ENCODE results near the gene QRICH1. TPM values are rescaled to one million over a fixed set of nuclear protein-coding genes. Genes with fewer than 3 reads are reported as not detected.

The QRICH1 gene, protein sequence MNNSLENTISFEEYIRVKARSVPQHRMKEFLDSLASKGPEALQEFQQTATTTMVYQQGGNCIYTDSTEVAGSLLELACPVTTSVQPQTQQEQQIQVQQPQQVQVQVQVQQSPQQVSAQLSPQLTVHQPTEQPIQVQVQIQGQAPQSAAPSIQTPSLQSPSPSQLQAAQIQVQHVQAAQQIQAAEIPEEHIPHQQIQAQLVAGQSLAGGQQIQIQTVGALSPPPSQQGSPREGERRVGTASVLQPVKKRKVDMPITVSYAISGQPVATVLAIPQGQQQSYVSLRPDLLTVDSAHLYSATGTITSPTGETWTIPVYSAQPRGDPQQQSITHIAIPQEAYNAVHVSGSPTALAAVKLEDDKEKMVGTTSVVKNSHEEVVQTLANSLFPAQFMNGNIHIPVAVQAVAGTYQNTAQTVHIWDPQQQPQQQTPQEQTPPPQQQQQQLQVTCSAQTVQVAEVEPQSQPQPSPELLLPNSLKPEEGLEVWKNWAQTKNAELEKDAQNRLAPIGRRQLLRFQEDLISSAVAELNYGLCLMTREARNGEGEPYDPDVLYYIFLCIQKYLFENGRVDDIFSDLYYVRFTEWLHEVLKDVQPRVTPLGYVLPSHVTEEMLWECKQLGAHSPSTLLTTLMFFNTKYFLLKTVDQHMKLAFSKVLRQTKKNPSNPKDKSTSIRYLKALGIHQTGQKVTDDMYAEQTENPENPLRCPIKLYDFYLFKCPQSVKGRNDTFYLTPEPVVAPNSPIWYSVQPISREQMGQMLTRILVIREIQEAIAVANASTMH
- 59.3 and 90.7 TPM in 2 replicates for total RNA-seq (2014; rRNA removed; shearing (Covaris generic))

DNA sequence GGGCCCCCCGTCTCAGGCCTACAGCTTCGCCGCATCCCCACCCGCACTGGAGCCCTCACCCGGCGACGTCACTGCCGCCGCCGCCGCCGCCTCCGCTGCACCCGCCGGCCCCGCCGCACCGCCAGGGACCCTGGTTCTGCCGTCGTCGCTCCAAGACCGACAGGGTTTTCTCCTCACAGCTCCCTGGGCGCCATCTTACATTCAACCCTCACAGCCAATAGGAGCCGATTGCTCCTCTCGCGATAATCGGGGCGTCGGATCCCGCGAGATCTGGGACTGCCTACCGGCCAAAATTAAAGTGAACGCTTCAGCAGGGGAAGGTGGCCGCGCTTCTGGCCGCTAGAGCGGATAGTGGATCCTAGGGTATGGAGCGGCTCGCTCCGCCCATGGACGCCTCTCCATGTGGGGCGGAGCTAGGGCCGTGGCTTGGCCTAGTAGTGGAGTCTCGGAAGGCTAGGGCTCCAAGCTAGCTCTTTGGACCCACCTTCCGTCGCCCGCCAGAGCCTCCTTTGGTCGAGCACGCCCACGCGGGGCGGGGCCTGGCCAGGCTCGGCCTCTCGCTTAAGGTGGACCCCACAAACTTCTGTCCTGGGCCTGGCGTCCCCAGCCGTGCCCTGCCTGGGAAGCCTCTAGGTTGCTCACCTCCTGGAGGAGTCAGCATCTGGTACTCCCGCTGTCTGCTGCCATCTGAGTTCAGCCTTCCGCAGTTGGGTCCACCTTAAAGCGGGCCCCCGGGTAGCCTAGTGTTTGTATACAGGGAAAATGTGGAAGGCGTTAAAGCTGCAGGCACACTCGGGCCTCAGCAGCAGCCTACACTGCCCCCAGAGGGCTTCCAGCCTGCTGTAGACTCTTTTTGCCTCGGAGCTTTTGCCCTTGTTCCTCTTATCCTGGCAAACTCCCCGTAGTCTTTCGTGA is at the start of gene QRICH1:
Gene QRICH1, minus strand, starts transcription at position 219 of the 915 bp plus-strand sequence. CDS start 17,054 bp downstream, outside the sequence.

DNA sequence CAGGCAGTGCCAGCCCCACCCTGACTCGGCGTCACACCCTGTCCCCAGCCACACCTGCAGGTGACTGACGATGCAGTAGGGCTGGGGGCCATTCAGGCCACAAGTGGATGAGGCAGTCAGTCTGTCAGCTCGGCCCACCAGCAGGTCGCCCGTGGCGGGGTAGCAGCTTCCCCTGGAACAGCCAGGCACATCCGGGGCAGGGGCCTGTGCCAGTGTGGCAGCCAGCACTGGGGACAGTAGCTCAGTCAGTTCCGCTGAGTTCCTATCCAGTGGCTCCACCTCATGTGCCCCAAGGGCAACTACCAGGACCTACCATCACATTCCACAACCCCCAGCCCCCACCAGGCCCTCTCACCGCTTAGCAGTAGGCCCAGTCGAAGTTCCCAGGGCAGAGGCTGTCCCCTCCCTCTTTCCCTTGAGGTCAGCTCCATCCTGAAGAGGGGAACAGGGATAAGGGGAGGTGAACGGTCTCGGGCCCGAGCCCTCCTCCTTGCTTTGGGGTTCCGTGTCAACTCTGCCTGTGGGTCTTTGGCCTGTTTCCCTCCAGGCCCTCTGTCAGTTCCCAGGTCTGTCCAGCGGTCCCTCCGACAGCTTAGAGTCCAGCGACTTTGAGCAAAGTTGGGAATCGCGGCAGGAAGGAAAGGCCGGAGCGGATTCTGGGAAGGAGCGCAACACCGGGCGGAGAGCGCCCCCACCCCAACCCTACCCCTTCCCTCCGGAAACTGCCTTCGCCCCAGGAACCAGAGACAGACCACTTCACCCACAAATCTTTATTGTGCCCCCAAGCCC is 38.8 kb upstream of the QRICH1 start, which contains the start of gene LAMB2:
Gene LAMB2, minus strand, starts transcription at position 614 of the 789 bp plus-strand sequence. Its CDS starts 183 bp downstream, at position 431.

DNA sequence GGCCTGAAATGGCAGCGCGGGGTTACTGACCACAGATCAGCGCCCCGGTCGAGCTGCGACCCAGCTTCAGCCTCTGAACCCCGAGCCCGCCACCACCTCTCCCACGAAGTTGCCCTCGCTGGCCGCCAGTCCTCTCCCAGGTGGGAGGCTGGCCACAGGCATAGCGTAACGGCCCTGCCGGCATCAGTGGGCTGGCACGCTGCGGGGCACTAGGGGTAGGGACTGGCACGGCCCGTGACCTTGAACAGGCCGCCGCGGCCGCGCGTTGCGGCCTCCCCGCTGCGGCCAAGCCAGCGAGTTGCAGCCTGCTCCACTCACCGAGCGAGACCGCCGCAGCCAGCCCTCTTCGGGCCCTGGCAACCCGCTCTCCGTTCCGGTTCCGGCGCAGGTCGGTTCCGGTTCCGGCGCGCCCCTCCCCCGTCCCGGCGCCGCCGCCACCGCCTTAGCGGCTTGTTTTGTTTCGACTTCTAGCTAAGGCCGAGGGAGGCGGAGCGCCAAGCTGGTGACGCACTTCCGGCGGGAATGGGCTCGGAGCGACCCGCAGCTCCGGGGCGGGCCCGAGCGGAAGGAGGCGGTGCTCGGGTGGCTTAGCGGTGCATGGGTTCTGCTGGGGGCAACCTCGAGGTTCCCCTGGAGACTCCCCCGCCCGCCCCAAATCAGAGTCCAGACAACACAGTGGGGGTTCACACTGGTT is 26.7 kb upstream of the QRICH1 start, which contains the start of gene USP19:
Gene USP19, minus strand, starts transcription at position 386 of the 694 bp plus-strand sequence. CDS start 1,678 bp downstream, outside the sequence.

DNA sequence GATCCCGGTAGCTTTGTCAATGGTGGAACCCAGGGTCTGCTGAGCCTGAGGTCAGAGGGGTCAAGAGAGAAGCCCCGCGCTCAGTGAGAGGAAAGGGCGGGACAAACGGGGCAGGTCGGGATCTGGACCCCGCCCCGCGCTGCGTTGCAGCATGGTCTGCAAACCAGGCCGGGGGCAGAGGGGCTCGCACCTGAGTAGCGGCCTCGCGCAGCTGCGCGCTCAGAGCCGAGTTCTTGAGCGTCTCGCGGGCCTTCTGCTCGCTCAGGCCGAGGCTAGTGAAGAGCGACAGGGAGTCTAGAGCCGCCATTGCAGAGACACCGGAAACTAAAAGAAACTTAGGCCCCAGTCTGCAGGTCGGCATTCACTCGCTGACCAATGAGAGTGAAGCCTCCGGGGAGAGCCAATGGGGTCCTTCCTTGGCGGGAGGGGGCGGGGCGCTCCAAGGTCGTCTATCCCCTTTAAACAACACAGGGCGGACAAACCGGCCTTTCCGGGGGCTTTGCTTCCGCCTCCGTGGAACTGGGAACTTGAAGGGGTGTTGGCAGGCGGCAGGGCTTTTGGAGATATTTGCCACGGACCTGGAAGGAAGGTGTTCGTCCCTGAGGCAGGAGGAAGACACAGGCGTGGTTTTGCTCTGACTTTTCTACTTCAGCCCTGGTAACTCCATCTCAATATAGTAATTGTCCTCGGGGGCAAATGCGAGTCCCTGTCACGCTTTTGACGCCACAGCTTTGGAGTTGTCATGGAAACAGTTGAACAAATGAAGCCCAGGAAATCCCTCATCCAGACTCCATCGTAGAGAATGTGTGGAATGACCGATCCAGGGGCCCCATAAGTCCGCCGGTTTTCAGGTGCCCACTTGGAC is 10.8 kb upstream of the QRICH1 start, which contains the start of gene QARS1:
Gene QARS1, minus strand, starts transcription at position 331 of the 865 bp plus-strand sequence. Its CDS starts 24 bp downstream, at position 307.

DNA sequence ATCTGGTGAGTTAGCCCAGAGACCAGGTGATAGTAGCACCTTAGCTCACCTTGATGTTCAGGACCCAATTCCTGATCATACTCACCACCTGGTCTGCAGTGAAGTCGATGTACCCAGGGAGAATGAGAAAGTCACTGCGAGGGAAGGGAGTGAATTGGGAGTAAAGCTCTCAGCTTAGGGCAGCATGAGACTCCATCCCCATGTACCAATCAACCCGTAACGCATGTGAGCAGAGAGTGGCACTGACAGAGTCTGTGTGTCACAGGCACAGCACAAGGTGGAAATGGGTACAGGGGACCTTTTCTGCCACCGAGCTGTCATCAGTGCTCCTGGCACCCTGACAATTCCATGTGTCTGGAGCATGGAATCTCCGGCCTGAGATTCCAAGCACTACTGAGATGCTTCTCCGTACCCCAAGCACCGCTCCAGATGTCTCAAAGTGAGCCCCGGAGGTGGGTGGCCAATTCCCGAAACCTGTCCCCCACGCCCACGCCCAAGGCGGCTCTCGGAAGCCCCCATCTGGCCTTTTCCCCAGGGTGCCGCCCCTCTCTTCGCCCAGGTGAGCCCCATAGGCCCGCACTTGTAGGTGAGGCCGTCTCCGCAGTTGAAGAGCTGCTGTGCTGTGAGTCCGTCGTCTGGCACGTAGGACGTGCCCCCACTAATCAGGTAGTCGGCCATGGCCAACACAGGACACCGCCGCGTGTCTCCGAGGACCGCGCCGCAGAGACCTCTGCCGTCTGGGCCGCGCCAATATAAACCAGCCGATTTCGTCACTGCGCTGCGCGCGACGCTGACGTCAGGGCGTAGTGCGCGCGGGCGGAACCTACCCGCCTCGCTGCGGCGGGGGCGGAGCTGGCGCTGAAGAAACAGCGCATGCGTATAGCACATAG is 65.0 kb downstream of the QRICH1 start, which contains the start of gene IMPDH2:
Gene IMPDH2, minus strand, starts transcription at position 726 of the 890 bp plus-strand sequence. Its CDS starts 48 bp downstream, at position 678.

DNA sequence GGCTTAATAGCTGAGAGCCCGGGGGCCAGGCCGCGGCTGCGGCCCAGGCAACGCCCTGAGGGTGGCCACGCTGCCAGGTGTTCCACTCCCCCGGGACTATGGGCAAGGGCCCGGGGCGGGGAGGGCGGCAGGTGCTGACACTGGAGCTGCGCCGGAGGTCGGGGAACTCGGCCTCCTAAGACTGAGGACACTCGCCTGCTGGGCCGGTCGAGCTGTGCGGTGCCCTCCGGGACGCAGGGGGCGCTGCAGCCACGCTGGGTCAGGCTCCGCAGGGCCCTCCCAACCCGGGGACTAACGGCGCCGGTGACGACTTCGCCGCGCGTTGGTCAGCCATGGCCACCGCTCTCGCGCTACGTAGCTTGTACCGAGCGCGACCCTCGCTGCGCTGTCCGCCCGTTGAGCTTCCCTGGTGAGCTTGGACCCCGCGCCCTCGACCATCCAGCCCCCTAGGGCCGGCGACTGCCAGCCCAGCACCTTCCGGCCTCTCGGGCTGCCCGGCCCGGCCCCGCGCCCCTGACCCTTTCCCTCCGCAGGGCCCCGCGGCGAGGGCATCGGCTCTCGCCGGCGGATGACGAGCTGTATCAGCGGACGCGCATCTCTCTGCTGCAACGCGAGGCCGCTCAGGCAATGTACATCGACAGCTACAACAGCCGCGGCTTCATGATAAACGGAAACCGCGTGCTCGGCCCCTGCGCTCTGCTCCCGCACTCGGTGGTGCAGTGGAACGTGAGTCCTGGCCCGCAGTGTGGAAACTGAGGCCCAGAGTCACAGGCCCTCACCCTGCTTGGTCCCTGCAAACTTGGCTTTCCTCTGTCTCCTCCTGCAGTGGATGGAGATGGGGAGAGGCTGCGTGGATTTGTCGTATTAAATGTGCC is 71.8 kb downstream of the QRICH1 start, which contains the start of gene NDUFAF3:
Gene NDUFAF3, plus strand, starts transcription at position 309 of the 875 bp plus-strand sequence. Its CDS starts 24 bp downstream, at position 333.

DNA sequence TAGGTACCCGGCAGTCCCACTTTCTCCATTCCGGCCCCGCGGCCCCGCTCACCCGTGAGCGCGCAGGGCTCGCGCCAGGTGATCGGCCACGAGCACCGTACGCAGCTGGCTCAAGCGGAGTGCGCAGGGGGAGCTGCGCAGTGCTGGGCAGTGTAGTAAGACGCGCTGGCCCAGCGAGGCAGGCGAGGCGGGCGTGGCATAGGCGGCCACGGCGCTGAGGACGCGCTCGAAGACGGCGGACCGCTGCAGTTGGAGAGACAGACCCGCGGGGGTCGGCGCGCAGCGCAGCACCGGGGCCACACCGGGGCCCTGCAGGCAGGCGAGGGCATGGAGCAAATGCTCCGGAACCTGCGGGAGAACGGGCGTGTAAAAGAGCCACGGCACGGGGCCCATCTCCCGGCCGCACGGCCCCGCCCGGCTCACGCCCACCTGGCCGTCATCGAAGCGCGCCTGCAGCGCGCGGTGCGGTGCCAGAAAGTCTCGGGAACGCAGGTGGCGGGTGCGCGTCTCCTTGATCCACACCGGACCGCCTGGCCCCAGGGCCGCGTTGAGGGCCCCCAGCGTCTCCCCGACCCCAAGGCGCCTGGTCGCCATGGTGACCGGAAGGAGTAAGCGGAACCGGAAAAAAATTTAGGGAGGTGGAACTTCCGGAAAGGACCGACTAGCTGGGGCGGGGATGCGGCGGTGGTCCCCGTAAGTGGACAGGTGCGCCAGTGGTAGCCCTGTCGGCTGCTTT is 75.7 kb downstream of the QRICH1 start, which contains the start of gene DALRD3:
Gene DALRD3, minus strand, starts transcription at position 610 of the 736 bp plus-strand sequence. Its CDS starts 16 bp downstream, at position 594.

DNA sequence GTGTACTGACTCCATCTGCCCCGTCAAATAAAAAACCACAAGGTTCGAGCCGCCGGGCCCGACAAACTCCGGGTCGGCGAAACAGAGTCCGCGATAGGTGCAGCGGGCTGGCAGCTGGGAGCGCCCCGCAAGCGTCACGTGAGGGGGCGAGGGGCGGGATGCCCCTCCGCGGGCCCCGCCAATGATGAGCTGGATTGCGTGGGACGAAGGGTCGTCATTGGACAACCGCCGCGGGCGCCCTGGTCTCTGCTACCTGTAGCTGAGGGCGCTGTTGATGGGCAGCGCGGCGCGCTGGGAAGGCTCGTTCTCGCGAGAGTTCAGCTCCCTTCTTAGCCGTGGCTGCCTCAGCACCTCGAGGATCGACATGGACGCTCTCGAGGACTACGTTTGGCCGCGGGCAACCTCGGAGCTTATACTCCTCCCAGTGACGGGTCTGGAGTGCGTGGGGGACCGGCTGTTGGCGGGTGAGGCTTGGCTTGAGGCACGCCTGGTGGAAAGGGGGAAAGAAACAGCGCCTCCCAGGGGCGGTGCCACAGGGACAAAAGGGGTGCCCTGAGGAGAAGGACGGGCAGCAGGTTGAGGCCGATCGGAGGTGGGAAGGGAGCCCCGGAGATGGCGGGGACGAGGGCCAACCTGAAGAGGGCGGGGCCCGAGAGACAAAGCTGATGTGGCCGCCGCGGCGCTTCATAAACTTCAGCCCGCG is 86.7 kb downstream of the QRICH1 start, which contains the start of gene WDR6:
Gene WDR6, plus strand, starts transcription at position 324 of the 703 bp plus-strand sequence. Its CDS starts 41 bp downstream, at position 365.

DNA sequence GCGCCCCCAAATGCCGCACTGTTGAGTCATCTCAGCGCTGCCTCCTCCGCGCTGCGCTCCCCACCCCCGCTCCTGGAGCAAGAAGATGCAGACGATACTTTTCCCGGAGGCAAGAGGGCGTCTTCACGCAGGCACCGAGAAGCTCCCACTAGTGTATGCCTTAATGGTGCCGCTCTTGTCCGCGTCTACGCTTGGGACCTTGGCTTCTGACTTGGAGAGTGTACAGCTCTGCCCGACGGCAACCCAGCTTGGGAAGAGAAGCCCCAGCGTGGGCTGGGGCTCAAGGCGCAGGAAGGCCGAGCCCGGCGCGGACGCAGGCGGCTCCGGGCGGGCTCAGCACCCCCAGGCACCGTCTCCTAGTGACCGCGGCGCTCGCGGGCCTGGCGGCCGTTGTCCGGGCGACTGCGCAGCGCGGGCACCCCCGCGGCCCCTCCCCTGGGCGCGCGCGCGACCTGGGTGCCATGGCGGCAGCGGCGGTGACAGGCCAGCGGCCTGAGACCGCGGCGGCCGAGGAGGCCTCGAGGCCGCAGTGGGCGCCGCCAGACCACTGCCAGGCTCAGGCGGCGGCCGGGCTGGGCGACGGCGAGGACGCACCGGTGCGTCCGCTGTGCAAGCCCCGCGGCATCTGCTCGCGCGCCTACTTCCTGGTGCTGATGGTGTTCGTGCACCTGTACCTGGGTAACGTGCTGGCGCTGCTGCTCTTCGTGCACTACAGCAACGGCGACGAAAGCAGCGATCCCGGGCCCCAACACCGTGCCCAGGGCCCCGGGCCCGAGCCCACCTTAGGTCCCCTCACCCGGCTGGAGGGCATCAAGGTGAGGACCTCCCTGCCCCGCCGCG is 103.9 kb downstream of the QRICH1 start, which contains the start of gene P4HTM:
Gene P4HTM, plus strand, starts transcription at position 446 of the 840 bp plus-strand sequence. Its CDS starts 16 bp downstream, at position 462.

Small RNA genes lying within 50 kb of the gene (small RNA-seq; reads per million reads assigned to genes)
- gene MIR191 (768 reads per million, percentile 99 among the genes with 10 or more reads in this experiment), gene MIR425 (8.7 reads per million, percentile 88 among the genes with 10 or more reads in this experiment), gene RN7SL182P (not detected)

Other genes starting within 250 kb of the QRICH1 start
- 37.3 and 43.5 TPM in 2 replicates for gene PRKAR2A, start 246.2 kb downstream of the QRICH1 start, total RNA-seq (2014; rRNA removed; shearing (Covaris generic))
- 14.3 and 19.3 TPM in 2 replicates for gene SLC25A20, start 195.2 kb downstream of the QRICH1 start, total RNA-seq (2014; rRNA removed; shearing (Covaris generic))
- gene ARIH2, start 175.2 kb downstream of the QRICH1 start, total RNA-seq (2014; rRNA removed; shearing (Covaris generic)), result 180 and 214 TPM in 2 replicates
- gene P4HTM, start 103.8 kb downstream of the QRICH1 start, total RNA-seq (2014; rRNA removed; shearing (Covaris generic)), result not detected in 2 replicates
- gene WDR6, start 86.7 kb downstream of the QRICH1 start, total RNA-seq (2014; rRNA removed; shearing (Covaris generic)), result 87.4 and 91.0 TPM in 2 replicates
- 51.6 and 54.6 TPM in 2 replicates for gene DALRD3, start 75.5 kb downstream of the QRICH1 start, total RNA-seq (2014; rRNA removed; shearing (Covaris generic))
- gene NDUFAF3, start 72.0 kb downstream of the QRICH1 start, total RNA-seq (2014; rRNA removed; shearing (Covaris generic)), result 188 and 217 TPM in 2 replicates
- 821 and 830 TPM in 2 replicates for gene IMPDH2, start 64.7 kb downstream of the QRICH1 start, total RNA-seq (2014; rRNA removed; shearing (Covaris generic))
- gene QARS1, start 10.7 kb upstream of the QRICH1 start, total RNA-seq (2014; rRNA removed; shearing (Covaris generic)), result 274 and 318 TPM in 2 replicates
- 95.6 and 106 TPM in 2 replicates for gene USP19, start 26.8 kb upstream of the QRICH1 start, total RNA-seq (2014; rRNA removed; shearing (Covaris generic))
- gene LAMB2, start 39.0 kb upstream of the QRICH1 start, total RNA-seq (2014; rRNA removed; shearing (Covaris generic)), result 264 and 272 TPM in 2 replicates
- gene CCDC71, start 72.3 kb upstream of the QRICH1 start, total RNA-seq (2014; rRNA removed; shearing (Covaris generic)), result 35.7 and 39.9 TPM in 2 replicates
- 7.1 and 10.3 TPM in 2 replicates for gene KLHDC8B, start 77.5 kb upstream of the QRICH1 start, total RNA-seq (2014; rRNA removed; shearing (Covaris generic))
- gene C3orf62, start 183.2 kb upstream of the QRICH1 start, total RNA-seq (2014; rRNA removed; shearing (Covaris generic)), result 4.1 and 4.2 TPM in 2 replicates
- 25.0 and 31.7 TPM in 2 replicates for gene USP4, start 246.0 kb upstream of the QRICH1 start, total RNA-seq (2014; rRNA removed; shearing (Covaris generic))